ENCODE results near the gene MPPED1.

The MPPED1 gene

GRCh38 chr22:43392385-43392989 lies 19.3 kb upstream of the MPPED1 start:
- no peak for TF ChIP-seq EZH2phosphoT487 (IDR thresholded peaks at IDR 0.05; ENCODE audit: borderline replicate concordance)
- Histone ChIP-seq H4K20me1 (ENCODE audit: insufficient read depth, low read length, poor library complexity, severe bottlenecking) (no peaks in the 10 kb centered on the region), H3K9ac (ENCODE audit: low read depth, low read length, poor library complexity, severe bottlenecking) (no peak overlapping the region)

GRCh38 chr22:43393132-43393843 lies 18.5 kb upstream of the MPPED1 start:
- TF ChIP-seq CTCF (conservative IDR thresholded peaks at IDR 0.05; ENCODE audit: low read length) (no peak), EZH2phosphoT487 (IDR thresholded peaks at IDR 0.05; ENCODE audit: borderline replicate concordance) (no peak)
- no peak overlapping the region for H3K4me3 ChIP-seq (ENCODE audit: low read length, poor library complexity, severe bottlenecking)
- H2AFZ ChIP-seq (ENCODE audit: low read length): no peak overlapping the region
- no peaks in the 10 kb centered on the region for H3K79me2 ChIP-seq (ENCODE audit: insufficient read depth, low read length)
- H3K4me1 ChIP-seq (ENCODE audit: insufficient read depth, low read length, poor library complexity, severe bottlenecking): no peaks in the 10 kb centered on the region
- no peaks in the 10 kb centered on the region for H4K20me1 ChIP-seq (ENCODE audit: insufficient read depth, low read length, poor library complexity, severe bottlenecking)
- H3K9me2 ChIP-seq (replicated peaks; ENCODE audit: low read depth, low read length): no peaks in the 10 kb centered on the region
- H3K36me3 ChIP-seq (ENCODE audit: insufficient read depth, low read length): no peaks in the 10 kb centered on the region
- H3K27me3 ChIP-seq (ENCODE audit: insufficient read depth, low read length, poor library complexity, severe bottlenecking): no peaks in the 10 kb centered on the region
- no peak overlapping the region for H3K4me2 ChIP-seq (ENCODE audit: low read depth, low read length, poor library complexity, severe bottlenecking)
- no peaks in the 10 kb centered on the region for H3K9me3 ChIP-seq (ENCODE audit: insufficient read depth, low read depth, low read length)
- no peak overlapping the region for H3K9ac ChIP-seq (ENCODE audit: low read depth, low read length, poor library complexity, severe bottlenecking)
- no peaks in the 10 kb centered on the region for H3F3A ChIP-seq (ENCODE audit: low read depth)

More at GRCh38 chr22:43392385-43392989, 19.3 kb upstream of the MPPED1 start:
- H3K4me3 ChIP-seq (ENCODE audit: low read length, poor library complexity, severe bottlenecking): no peak overlapping the region
- no peaks in the 10 kb centered on the region for H3F3A ChIP-seq (ENCODE audit: low read depth)
- H3K4me1 ChIP-seq (ENCODE audit: insufficient read depth, low read length, poor library complexity, severe bottlenecking): no peaks in the 10 kb centered on the region
- no peaks in the 10 kb centered on the region for H3K79me2 ChIP-seq (ENCODE audit: insufficient read depth, low read length)
- H3K4me2 ChIP-seq (ENCODE audit: low read depth, low read length, poor library complexity, severe bottlenecking): no peak overlapping the region
- H3K9me2 ChIP-seq (replicated peaks; ENCODE audit: low read depth, low read length): no peaks in the 10 kb centered on the region
- H3K36me3 ChIP-seq (ENCODE audit: insufficient read depth, low read length): no peaks in the 10 kb centered on the region
- no peak overlapping the region for H2AFZ ChIP-seq (ENCODE audit: low read length)
- no peaks in the 10 kb centered on the region for H3K9me3 ChIP-seq (ENCODE audit: insufficient read depth, low read depth, low read length)
- no peaks in the 10 kb centered on the region for H3K27me3 ChIP-seq (ENCODE audit: insufficient read depth, low read length, poor library complexity, severe bottlenecking)

- Histone ChIP-seq H3K4me3 (ENCODE audit: low read length, poor library complexity, severe bottlenecking) (no peak overlapping the region), H3K36me3 (ENCODE audit: insufficient read depth, low read length) (no peaks in the 10 kb centered on the region), H3F3A (ENCODE audit: low read depth) (no peaks in the 10 kb centered on the region), H2AFZ (ENCODE audit: low read length) (no peak overlapping the region), H3K9me2 (replicated peaks; ENCODE audit: low read depth, low read length) (no peaks in the 10 kb centered on the region), H3K9me3 (ENCODE audit: insufficient read depth, low read depth, low read length) (no peaks in the 10 kb centered on the region), H3K4me2 (ENCODE audit: low read depth, low read length, poor library complexity, severe bottlenecking) (no peak overlapping the region), H3K4me1 (ENCODE audit: insufficient read depth, low read length, poor library complexity, severe bottlenecking) (no peaks in the 10 kb centered on the region), H3K79me2 (ENCODE audit: insufficient read depth, low read length) (no peaks in the 10 kb centered on the region), H4K20me1 (ENCODE audit: insufficient read depth, low read length, poor library complexity, severe bottlenecking) (no peaks in the 10 kb centered on the region), H3K9ac (ENCODE audit: low read depth, low read length, poor library complexity, severe bottlenecking) (no peak overlapping the region), H3K27me3 (ENCODE audit: insufficient read depth, low read length, poor library complexity, severe bottlenecking) (no peaks in the 10 kb centered on the region)
- TF ChIP-seq EZH2phosphoT487 (IDR thresholded peaks at IDR 0.05; ENCODE audit: borderline replicate concordance) (no peak), CTCF (conservative IDR thresholded peaks at IDR 0.05; ENCODE audit: low read length) (no peak)
Measured at GRCh38 chr22:43393844-43394474, 17.9 kb upstream of the MPPED1 start.

All from Loucy (cell line).